K562 (cell line): Measurements from ENCODE around the gene SPNS2. TPM values are rescaled to one million over a fixed set of nuclear protein-coding genes. Genes with fewer than 3 reads are reported as not detected.

ENCODE experiments used
- polyA plus RNA-seq, 8 experiments: library from polyadenylated mRNA; depleted of rRNA in 4 of 8; stranded (reverse) in 5 of 8; unstranded in 3 of 8; fragments of >200 nt; fragmentation: Nextera tagmentation in 2 of 8; fragmentation: Illumina TruSeq in 1 of 8; extraction: Ambion mirVana in 2 of 8; extraction: Trizol in 1 of 8; gene quantifications; 2 replicates each; pipeline versions ENCODE4 v1.2.1 to v1.2.3, GENCODE V29; 2011 to 2014; ENCODE audit warnings: inconsistent platforms in 1 of 8, missing spikeins in 1 of 8
- total RNA-seq, 7 experiments: library from RNA; depleted of rRNA in 6 of 7; stranded (reverse); fragments of >200 nt in 6 of 7; fragmentation: Illumina TruSeq in 2 of 7; extraction: Trizol in 2 of 7; gene quantifications; 2 replicates each; pipeline versions ENCODE4 v1.2.1 to v1.2.3, GENCODE V29; 2011 to 2021; ENCODE audit warnings: low replicate concordance in 1 of 7
- TF ChIP-seq, protein P1 (sequence below): fragments of 450-650 bp; IDR thresholded peaks from 2 replicates; pipeline ENCODE4 v1.6.1; 2016; ENCODE audit warnings: mild to moderate bottlenecking, moderate library complexity
- TF ChIP-seq, protein P2 (sequence below), 2 experiments: IDR thresholded peaks; 2 replicates each; pipeline ENCODE4 v1.6.1; 2011; ENCODE audit warnings: borderline replicate concordance in 1 of 2, control low read depth in 1 of 2, low read depth in 1 of 2, low read length in 1 of 2, mild to moderate bottlenecking in 1 of 2, mixed read lengths in 1 of 2, moderate library complexity in 1 of 2; ENCODE audit not compliant: insufficient read depth in 1 of 2, insufficient read length in 1 of 2, poor library complexity in 1 of 2, severe bottlenecking in 1 of 2; ENCODE audit errors: extremely low read depth in 1 of 2
- TF ChIP-seq, protein P3 (sequence below), 2 experiments: fragments of 450-650 bp; formaldehyde crosslinking in 1 of 2; IDR thresholded peaks; 2 replicates each; pipeline versions ENCODE4 v1.4.0 to v1.6.1; 2014 to 2020; ENCODE audit warnings: mild to moderate bottlenecking in 2 of 2, borderline replicate concordance in 1 of 2, low read depth in 1 of 2

Gene SPNS2
- total and polyA plus RNA-seq, 9 of the 15 experiments (the other 6 are each of a cell fraction or from before 2014, with no cell fraction given): 0.06 TPM; not detected in 8

DNA sequence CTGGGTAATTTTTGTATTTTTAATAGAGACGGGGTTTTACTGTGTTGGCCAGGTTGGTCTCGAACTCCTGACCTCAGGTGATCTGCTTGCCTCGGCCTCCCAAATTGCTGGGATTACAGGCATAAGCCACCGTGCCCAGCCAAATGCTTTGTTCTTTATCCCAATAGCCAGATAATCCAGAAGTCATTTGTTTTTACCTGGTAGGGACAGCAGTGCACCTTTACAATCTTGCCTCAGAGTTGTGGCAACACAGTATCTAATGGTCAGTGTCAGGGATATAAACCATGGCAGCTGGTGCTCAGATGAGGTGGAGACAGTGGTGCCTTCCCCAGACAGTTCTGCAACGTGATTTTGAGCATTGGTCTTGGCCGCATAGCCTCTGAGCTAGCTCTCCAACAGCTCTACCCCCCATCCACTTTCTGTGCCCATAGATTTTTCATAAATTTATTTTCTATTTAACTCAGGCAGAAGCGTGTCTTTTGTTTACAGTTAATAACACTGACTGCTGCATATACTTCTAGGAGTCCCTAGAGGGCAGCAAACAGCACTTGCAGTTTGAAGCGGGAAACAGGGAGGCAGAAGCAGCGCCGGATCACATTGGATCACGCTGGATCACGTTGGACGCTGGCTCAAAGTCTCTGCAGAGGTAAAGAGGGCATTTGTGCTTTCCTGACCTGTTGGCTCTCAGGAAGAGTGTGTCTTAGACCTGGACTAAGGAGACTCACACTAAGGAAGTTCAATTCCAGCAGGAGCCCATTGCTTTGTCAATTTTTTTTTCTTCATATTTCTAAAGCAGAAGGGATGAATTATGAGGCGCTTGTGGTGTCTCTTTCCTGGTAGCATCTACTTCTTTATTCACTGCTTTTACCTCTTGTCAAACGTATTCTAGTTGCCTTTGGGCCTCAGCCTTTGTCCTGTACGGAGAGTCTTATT is 66.8 kb downstream of the SPNS2 start (continued):
- TF ChIP-seq, protein P1, sequence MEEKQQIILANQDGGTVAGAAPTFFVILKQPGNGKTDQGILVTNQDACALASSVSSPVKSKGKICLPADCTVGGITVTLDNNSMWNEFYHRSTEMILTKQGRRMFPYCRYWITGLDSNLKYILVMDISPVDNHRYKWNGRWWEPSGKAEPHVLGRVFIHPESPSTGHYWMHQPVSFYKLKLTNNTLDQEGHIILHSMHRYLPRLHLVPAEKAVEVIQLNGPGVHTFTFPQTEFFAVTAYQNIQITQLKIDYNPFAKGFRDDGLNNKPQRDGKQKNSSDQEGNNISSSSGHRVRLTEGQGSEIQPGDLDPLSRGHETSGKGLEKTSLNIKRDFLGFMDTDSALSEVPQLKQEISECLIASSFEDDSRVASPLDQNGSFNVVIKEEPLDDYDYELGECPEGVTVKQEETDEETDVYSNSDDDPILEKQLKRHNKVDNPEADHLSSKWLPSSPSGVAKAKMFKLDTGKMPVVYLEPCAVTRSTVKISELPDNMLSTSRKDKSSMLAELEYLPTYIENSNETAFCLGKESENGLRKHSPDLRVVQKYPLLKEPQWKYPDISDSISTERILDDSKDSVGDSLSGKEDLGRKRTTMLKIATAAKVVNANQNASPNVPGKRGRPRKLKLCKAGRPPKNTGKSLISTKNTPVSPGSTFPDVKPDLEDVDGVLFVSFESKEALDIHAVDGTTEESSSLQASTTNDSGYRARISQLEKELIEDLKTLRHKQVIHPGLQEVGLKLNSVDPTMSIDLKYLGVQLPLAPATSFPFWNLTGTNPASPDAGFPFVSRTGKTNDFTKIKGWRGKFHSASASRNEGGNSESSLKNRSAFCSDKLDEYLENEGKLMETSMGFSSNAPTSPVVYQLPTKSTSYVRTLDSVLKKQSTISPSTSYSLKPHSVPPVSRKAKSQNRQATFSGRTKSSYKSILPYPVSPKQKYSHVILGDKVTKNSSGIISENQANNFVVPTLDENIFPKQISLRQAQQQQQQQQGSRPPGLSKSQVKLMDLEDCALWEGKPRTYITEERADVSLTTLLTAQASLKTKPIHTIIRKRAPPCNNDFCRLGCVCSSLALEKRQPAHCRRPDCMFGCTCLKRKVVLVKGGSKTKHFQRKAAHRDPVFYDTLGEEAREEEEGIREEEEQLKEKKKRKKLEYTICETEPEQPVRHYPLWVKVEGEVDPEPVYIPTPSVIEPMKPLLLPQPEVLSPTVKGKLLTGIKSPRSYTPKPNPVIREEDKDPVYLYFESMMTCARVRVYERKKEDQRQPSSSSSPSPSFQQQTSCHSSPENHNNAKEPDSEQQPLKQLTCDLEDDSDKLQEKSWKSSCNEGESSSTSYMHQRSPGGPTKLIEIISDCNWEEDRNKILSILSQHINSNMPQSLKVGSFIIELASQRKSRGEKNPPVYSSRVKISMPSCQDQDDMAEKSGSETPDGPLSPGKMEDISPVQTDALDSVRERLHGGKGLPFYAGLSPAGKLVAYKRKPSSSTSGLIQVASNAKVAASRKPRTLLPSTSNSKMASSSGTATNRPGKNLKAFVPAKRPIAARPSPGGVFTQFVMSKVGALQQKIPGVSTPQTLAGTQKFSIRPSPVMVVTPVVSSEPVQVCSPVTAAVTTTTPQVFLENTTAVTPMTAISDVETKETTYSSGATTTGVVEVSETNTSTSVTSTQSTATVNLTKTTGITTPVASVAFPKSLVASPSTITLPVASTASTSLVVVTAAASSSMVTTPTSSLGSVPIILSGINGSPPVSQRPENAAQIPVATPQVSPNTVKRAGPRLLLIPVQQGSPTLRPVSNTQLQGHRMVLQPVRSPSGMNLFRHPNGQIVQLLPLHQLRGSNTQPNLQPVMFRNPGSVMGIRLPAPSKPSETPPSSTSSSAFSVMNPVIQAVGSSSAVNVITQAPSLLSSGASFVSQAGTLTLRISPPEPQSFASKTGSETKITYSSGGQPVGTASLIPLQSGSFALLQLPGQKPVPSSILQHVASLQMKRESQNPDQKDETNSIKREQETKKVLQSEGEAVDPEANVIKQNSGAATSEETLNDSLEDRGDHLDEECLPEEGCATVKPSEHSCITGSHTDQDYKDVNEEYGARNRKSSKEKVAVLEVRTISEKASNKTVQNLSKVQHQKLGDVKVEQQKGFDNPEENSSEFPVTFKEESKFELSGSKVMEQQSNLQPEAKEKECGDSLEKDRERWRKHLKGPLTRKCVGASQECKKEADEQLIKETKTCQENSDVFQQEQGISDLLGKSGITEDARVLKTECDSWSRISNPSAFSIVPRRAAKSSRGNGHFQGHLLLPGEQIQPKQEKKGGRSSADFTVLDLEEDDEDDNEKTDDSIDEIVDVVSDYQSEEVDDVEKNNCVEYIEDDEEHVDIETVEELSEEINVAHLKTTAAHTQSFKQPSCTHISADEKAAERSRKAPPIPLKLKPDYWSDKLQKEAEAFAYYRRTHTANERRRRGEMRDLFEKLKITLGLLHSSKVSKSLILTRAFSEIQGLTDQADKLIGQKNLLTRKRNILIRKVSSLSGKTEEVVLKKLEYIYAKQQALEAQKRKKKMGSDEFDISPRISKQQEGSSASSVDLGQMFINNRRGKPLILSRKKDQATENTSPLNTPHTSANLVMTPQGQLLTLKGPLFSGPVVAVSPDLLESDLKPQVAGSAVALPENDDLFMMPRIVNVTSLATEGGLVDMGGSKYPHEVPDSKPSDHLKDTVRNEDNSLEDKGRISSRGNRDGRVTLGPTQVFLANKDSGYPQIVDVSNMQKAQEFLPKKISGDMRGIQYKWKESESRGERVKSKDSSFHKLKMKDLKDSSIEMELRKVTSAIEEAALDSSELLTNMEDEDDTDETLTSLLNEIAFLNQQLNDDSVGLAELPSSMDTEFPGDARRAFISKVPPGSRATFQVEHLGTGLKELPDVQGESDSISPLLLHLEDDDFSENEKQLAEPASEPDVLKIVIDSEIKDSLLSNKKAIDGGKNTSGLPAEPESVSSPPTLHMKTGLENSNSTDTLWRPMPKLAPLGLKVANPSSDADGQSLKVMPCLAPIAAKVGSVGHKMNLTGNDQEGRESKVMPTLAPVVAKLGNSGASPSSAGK: peak; percentile 75
- TF ChIP-seq, protein P2, sequence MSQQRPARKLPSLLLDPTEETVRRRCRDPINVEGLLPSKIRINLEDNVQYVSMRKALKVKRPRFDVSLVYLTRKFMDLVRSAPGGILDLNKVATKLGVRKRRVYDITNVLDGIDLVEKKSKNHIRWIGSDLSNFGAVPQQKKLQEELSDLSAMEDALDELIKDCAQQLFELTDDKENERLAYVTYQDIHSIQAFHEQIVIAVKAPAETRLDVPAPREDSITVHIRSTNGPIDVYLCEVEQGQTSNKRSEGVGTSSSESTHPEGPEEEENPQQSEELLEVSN (IDR thresholded peaks at IDR 0.05; ENCODE audit: borderline replicate concordance in 1 of 2, extremely low read depth in 1 of 2, insufficient read depth in 1 of 2, insufficient read length in 1 of 2, low read depth in 1 of 2, low read length in 1 of 2, poor library complexity in 1 of 2, severe bottlenecking in 1 of 2): peak; percentile 89 to 95
- TF ChIP-seq, protein P3, sequence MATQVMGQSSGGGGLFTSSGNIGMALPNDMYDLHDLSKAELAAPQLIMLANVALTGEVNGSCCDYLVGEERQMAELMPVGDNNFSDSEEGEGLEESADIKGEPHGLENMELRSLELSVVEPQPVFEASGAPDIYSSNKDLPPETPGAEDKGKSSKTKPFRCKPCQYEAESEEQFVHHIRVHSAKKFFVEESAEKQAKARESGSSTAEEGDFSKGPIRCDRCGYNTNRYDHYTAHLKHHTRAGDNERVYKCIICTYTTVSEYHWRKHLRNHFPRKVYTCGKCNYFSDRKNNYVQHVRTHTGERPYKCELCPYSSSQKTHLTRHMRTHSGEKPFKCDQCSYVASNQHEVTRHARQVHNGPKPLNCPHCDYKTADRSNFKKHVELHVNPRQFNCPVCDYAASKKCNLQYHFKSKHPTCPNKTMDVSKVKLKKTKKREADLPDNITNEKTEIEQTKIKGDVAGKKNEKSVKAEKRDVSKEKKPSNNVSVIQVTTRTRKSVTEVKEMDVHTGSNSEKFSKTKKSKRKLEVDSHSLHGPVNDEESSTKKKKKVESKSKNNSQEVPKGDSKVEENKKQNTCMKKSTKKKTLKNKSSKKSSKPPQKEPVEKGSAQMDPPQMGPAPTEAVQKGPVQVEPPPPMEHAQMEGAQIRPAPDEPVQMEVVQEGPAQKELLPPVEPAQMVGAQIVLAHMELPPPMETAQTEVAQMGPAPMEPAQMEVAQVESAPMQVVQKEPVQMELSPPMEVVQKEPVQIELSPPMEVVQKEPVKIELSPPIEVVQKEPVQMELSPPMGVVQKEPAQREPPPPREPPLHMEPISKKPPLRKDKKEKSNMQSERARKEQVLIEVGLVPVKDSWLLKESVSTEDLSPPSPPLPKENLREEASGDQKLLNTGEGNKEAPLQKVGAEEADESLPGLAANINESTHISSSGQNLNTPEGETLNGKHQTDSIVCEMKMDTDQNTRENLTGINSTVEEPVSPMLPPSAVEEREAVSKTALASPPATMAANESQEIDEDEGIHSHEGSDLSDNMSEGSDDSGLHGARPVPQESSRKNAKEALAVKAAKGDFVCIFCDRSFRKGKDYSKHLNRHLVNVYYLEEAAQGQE (IDR thresholded peaks at IDR 0.05; ENCODE audit: borderline replicate concordance): peak; percentile 37; the same call in 1 of the 2 replicates
- TF ChIP-seq, protein P3 (CRISPR knock-in tag; IDR thresholded peaks at IDR 0.05; ENCODE audit: low read depth): no peak
